ES-I3 (cell line): Measurements from ENCODE around the gene SPDYE6.
A peak's percentile ranks its signal among the peaks of the same experiment; 100 is the strongest.
"Not testable (repeated sequence)": the region's sequence is repeated elsewhere in the genome, so short reads cannot be mapped to it uniquely, and the experiment has no call there.

Source experiments
- H3K36me3 ChIP-seq: 2 replicates; pipeline ENCODE4 v1.6.1; 2013; ENCODE audit warnings: mild to moderate bottlenecking, low read length, control low read depth, moderate library complexity; ENCODE audit not compliant: insufficient read depth
- H3K4me1 ChIP-seq: 2 replicates; pipeline ENCODE4 v1.6.1; 2013; ENCODE audit warnings: mild to moderate bottlenecking, control low read depth, low read length; ENCODE audit not compliant: insufficient read depth
- H3K9ac ChIP-seq: 2 replicates; pipeline ENCODE4 v1.6.1; 2013; ENCODE audit warnings: low read depth, mild to moderate bottlenecking, low read length, moderate library complexity
- H3K9me3 ChIP-seq: 2 replicates; pipeline ENCODE4 v1.6.1; 2013; ENCODE audit warnings: mild to moderate bottlenecking, low read length, moderate library complexity; ENCODE audit not compliant: control insufficient read depth, insufficient read depth

SPDYE6 gene

GRCh38 chr7:102329366-102329765 lies 26.9 kb downstream of the SPDYE6 start:
- H3K4me1 ChIP-seq, H3K9ac ChIP-seq, H3K36me3 ChIP-seq, H3K9me3 ChIP-seq: not testable (repeated sequence)

GRCh38 chr7:102328863-102329262 lies 27.4 kb downstream of the SPDYE6 start:
- not testable (repeated sequence) for H3K36me3 ChIP-seq, H3K9me3 ChIP-seq, H3K9ac ChIP-seq, H3K4me1 ChIP-seq

- H3K4me1 ChIP-seq, H3K9me3 ChIP-seq, H3K9ac ChIP-seq, H3K36me3 ChIP-seq: not testable (repeated sequence)
Observed at GRCh38 chr7:102327183-102327582, 29.1 kb downstream of the SPDYE6 start.

GRCh38 chr7:102326157-102326889 lies 29.9 kb downstream of the SPDYE6 start:
- Histone ChIP-seq H3K9me3 (no peaks in the 10 kb centered on the region), H3K36me3 (no peaks in the 10 kb centered on the region), H3K9ac (no peak overlapping the region), H3K4me1 (peaks cover 4% of the 10 kb centered on the region; the same call in 1 of the 2 replicates)

GRCh38 chr7:102325106-102325505 lies 31.1 kb downstream of the SPDYE6 start:
- not testable (repeated sequence) for H3K36me3 ChIP-seq, H3K9ac ChIP-seq, H3K4me1 ChIP-seq, H3K9me3 ChIP-seq

- H3K9me3 ChIP-seq: no peaks in the 10 kb centered on the region
- no peak overlapping the region for H3K9ac ChIP-seq
- no peaks in the 10 kb centered on the region for H3K36me3 ChIP-seq
- peaks cover 8% of the 10 kb centered on the region; the same call in 1 of the 2 replicates for H3K4me1 ChIP-seq
Observed at GRCh38 chr7:102323914-102324195, 32.4 kb downstream of the SPDYE6 start.

GRCh38 chr7:102322202-102322715 lies 34.0 kb downstream of the SPDYE6 start:
- no peak overlapping the region for H3K9ac ChIP-seq
- H3K36me3 ChIP-seq: no peaks in the 10 kb centered on the region
- no peaks in the 10 kb centered on the region for H3K9me3 ChIP-seq
- peaks cover 8% of the 10 kb centered on the region; the same call in 1 of the 2 replicates for H3K4me1 ChIP-seq

GRCh38 chr7:102321351-102322201 lies 34.7 kb downstream of the SPDYE6 start:
- peaks cover 8% of the 10 kb centered on the region; the same call in 1 of the 2 replicates for H3K4me1 ChIP-seq
- H3K9me3 ChIP-seq: no peaks in the 10 kb centered on the region
- peak overlapping the region; percentile 16; the same call in 1 of the 2 replicates for H3K9ac ChIP-seq
- H3K36me3 ChIP-seq: no peaks in the 10 kb centered on the region

GRCh38 chr7:102320601-102321350 lies 35.5 kb downstream of the SPDYE6 start:
- Histone ChIP-seq H3K9ac (peak overlapping the region; percentile 16; the same call in 1 of the 2 replicates), H3K36me3 (no peaks in the 10 kb centered on the region), H3K9me3 (no peaks in the 10 kb centered on the region), H3K4me1 (peaks cover 8% of the 10 kb centered on the region; the same call in 1 of the 2 replicates)

- no peak overlapping the region for H3K9ac ChIP-seq
- H3K9me3 ChIP-seq: no peaks in the 10 kb centered on the region
- peaks cover 8% of the 10 kb centered on the region; the same call in 1 of the 2 replicates for H3K4me1 ChIP-seq
- no peaks in the 10 kb centered on the region for H3K36me3 ChIP-seq
Observed at GRCh38 chr7:102320181-102320580, 36.1 kb downstream of the SPDYE6 start.

GRCh38 chr7:102319671-102320070 lies 36.6 kb downstream of the SPDYE6 start:
- H3K9ac ChIP-seq: no peak overlapping the region
- H3K36me3 ChIP-seq: no peaks in the 10 kb centered on the region
- H3K4me1 ChIP-seq: peaks cover 8% of the 10 kb centered on the region; the same call in 1 of the 2 replicates
- H3K9me3 ChIP-seq: no peaks in the 10 kb centered on the region

GRCh38 chr7:102318482-102318971 lies 37.7 kb downstream of the SPDYE6 start:
- peaks cover 8% of the 10 kb centered on the region; the same call in 1 of the 2 replicates for H3K4me1 ChIP-seq
- no peak overlapping the region for H3K9ac ChIP-seq
- H3K36me3 ChIP-seq: no peaks in the 10 kb centered on the region
- H3K9me3 ChIP-seq: no peaks in the 10 kb centered on the region

- Histone ChIP-seq H3K36me3 (no peaks in the 10 kb centered on the region), H3K9ac (no peak overlapping the region), H3K4me1 (peaks cover 8% of the 10 kb centered on the region; the same call in 1 of the 2 replicates), H3K9me3 (no peaks in the 10 kb centered on the region)
Observed at GRCh38 chr7:102317231-102318059, 38.8 kb downstream of the SPDYE6 start.
